ENCODE results near the gene RMND1. TPM values are rescaled to one million over a fixed set of nuclear protein-coding genes. Genes with fewer than 3 reads are reported as not detected.

Gene RMND1
- total and polyA plus RNA-seq, 9 of the 15 experiments (the other 6 are each of a cell fraction or from before 2014, with no cell fraction given) = 26.9 to 47.8 (median 36.2) TPM

DNA sequence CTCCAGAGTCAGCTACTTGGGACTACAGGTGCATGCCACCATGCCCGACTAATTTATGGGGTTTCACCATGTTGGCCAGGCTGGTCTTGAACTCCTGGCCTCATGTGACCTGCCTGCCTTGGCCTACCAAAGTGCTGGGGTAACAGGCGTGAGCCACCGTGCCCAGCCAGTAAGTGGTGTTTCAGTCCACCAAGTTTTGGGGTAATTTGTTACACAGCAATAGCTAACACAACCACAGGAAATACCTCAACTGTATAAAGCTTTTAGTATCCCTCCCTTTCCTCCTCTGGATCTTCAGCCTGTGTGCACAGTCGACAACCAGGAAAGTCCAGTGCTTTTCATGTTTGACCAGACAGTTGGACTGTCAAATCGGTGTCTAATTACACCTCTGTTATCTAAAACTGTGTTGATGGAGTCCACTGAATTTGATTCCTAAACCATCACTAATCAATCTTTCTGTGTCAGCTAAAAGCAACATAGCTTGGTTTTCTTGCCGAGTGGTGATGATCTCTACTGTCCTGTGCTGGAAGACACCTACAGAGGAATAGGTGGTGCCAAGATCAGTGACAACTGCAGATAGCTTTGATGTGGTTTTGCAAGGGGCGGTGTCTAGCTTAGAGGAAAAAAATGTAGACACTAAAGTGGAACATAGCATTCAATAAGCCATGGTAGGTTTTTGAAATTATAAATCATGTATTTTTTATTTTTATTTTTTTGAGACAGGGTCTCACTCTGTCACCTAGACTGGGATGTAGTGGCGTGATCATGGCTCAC lies 38.4 kb downstream of the RMND1 start (continued):
- TF ChIP-seq RBM14 (IDR thresholded peaks at IDR 0.05; ENCODE audit: borderline replicate concordance, insufficient read depth, low read depth, low read length) (no peak), LEF1 (IDR thresholded peaks at IDR 0.05) (peak; percentile 83), SNAPC5 (CRISPR knock-in tag; IDR thresholded peaks at IDR 0.05) (no peak), BRF1 (IDR thresholded peaks at IDR 0.05; ENCODE audit: borderline replicate concordance, extremely low read depth, insufficient read length) (no peak), TCF7 (IDR thresholded peaks at IDR 0.05; ENCODE audit: borderline replicate concordance) (peak; percentile 71; the same call in 1 of the 2 replicates), ZC3H11A (IDR thresholded peaks at IDR 0.05; ENCODE audit: low read depth, low read length) (no peak), RBM25 (IDR thresholded peaks at IDR 0.05; ENCODE audit: low read depth, low read length, severe bottlenecking) (no peak), RBFOX2 (IDR thresholded peaks at IDR 0.05; ENCODE audit: low read depth, low read length) (no peak), MXI1 (IDR thresholded peaks at IDR 0.05; ENCODE audit: low read depth, low read length) (no peak), POLR2H (tag; IDR thresholded peaks at IDR 0.05; ENCODE audit: low read depth) (no peak), KLF1 (tag; IDR thresholded peaks at IDR 0.05) (no peak), POLR2AphosphoS2 (IDR thresholded peaks at IDR 0.05; ENCODE audit: low read length) (0 out of 2 replicates have a peak, but pooled peaks have one; percentile 6)

Measured in K562 (cell line).